GM19240 (cell line): ENCODE results near the gene EXOC2.
"Not testable (repeated sequence)": the region's sequence is repeated elsewhere in the genome, so short reads cannot be mapped to it uniquely, and the experiment has no call there.

Experiments
- DNase-seq: peaks from one replicate; pipeline ENCODE4 v3.0.0; 2011; ENCODE audit warnings: low spot score; ENCODE audit not compliant: insufficient read length

Gene EXOC2

GRCh38 chr6:593139-593906 lies 99.6 kb downstream of the EXOC2 start:
- DNase-seq, result peak; percentile 20

- DNase-seq, result no peak
Observed at GRCh38 chr6:589090-589489, 103.8 kb downstream of the EXOC2 start.

GRCh38 chr6:586553-586952 lies 106.4 kb downstream of the EXOC2 start:
- no peak for DNase-seq

DNA sequence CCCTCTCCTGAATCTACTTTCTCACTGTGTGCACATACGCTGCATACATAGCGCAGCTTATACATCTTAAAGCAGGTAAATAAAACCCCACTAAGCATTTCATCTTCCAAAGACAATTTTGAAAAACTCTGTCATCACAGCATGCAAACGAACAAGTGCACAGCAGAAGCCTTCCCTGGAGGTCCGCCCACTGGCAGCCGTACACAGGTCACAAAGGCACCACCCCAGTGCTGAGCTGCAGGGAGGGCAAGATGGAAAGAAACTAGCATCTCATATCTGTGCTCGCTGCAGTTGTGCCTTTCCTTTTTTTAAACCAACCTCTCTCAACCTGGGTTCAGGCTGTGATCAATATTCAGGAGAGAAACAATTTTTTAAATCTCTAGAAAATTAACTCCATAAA lies 109.3 kb downstream of the EXOC2 start:
- DNase-seq, result no peak

GRCh38 chr6:583116-583515 lies 109.8 kb downstream of the EXOC2 start:
- no peak for DNase-seq

- no peak for DNase-seq
Observed at GRCh38 chr6:582370-582769, 110.6 kb downstream of the EXOC2 start.

DNA sequence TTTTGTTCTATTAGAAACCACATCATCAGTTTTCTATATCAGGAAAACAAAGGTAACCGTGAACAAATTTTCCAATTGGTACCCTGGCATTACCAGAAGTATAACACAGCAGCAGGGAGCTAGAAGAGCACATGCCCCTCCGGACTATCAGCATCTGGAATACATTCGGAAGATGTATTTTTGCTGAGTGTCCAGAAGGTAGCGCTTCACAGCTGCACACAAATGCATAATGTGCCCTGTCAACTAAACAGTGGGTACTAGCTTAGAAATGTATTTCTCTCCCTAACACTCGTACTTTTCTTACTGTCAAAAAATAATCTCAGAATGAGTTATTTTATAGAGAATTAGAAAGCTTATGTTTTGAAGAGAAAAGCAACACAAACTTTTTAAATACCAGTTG lies 113.6 kb downstream of the EXOC2 start:
- DNase-seq, result no peak

DNA sequence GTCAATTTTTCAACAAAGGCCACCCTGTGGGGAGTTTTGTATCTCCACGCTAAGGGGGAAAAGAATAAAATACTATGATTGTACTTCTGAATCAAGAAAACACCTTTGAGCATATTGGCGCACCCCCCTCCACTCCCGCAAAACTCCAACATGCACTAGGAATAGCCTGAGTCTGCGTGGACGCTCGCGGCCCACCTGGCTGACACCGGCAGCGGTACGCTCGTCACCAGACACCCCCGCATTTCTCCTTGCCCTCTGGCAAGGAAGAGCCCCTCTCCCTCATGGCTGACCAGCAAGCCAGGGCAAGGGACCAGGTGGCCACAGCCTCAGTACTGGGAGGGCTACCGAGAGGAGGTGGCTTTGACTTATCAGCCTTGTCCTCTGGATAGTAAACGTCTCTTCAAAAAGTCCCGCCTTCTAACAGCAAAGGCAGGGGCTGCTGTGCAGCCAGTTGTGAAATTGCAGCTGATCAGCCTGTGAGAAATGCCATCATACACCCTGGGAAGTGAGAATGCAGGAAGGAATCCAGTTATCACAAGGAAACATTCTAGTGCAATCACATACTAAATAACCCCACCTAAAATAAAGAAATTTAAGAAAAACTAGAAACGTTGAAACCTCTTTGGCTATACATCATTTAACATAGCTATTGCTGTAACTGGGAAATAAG lies 120.2 kb downstream of the EXOC2 start:
- DNase-seq, result no peak

GRCh38 chr6:571892-572291 lies 121.0 kb downstream of the EXOC2 start:
- no peak for DNase-seq

- DNase-seq, result no peak
Observed at GRCh38 chr6:570825-571224, 122.1 kb downstream of the EXOC2 start.

DNA sequence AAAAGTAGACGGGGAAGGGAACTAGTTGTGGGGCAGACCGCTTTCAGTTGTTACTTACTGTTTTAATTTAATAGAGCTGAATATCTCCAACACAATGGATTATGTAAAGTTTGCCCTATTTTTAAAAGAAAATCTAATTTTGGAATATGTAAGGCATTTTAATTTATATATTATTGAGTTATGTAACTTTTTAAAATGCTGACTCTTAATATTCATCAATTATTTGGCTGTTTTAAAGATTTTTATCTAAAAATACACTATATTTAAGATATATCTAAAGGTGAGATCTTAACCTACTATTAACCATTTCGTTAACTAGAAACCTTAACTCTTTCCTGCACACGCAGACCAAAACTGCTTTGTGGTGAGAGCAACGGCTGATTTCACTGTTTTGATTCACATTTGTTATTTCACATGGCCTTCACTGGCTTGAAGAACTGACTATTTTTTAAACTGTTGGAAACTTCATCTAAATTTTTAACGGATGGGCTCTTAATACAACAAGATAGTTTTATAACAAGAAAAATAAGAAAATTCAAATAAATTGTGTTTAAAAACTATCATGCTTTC lies 123.9 kb downstream of the EXOC2 start:
- no peak for DNase-seq

DNA sequence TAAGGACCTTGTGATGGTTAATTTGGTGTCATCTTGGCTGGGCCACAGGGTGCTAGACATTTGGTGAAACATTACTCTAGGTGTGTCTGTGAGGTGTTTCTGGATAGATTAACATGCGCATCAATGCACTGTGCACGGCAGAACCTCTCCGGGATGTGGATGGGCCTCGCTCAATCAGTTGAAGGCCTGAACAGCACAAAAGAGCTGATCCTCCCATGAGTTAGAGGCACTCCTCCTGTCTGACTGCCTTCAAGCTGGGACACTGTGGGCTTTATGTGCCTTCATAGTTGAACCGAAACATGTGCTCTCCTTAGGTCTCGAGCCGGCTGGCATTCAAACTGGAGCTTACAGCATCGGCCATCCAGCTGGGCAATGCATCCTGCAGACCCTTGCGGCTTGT lies 124.9 kb downstream of the EXOC2 start:
- DNase-seq, result no peak

GRCh38 chr6:563863-564262 lies 129.1 kb downstream of the EXOC2 start:
- DNase-seq, result no peak

DNA sequence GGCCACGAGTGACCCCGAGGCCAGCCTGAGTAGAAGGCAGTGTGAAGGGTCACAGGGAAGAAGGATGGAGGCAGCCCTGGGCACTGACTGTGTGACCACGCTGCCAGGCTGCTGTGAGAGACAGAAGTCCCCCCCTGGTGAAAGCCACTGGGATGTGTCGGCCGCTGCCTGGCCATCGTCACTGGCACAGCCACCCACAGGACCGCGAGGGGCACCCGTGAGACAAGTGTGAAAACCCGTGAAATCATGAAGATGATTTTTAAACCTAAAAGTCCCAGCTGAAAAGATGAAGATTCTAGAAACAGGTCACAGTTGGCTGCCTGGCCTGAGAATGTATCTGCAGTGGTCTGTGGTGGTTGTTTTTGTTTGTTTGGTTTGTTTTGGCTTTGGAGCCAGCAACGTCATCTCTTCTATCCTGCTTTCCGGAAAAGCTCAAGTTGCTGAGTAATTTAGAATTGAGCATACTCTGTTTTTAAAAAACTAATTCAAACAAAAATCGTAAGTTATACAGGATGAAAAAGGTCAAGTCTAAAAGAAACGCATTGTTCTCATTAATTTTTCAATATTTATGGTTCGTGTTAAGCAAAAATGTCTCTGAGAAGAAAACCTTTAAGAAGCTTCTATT lies 130.8 kb downstream of the EXOC2 start:
- DNase-seq, result no peak

DNA sequence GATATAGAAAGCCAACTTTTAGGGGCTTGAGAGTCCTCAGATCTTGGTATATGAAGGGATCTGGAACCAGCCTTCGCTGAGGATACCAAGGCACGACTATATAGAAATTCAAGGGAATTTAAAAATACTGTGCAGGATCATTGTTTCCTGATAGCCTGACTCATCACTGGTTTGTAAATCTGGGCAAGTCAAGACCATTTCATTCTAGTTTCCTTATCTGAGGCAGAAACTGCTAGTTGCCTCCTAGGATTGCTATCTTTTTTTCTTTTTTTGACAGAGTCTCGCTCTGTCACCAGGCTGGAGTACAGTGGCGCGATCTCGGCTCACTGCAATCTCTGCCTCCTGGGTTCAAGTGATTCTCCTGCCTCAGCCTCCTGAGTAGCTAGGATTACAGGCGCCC lies 131.6 kb downstream of the EXOC2 start:
- not testable (repeated sequence) for DNase-seq

- DNase-seq, result no peak
Observed at GRCh38 chr6:558959-559358, 134.0 kb downstream of the EXOC2 start.

- no peak for DNase-seq
Observed at GRCh38 chr6:558089-558488, 134.8 kb downstream of the EXOC2 start.

DNA sequence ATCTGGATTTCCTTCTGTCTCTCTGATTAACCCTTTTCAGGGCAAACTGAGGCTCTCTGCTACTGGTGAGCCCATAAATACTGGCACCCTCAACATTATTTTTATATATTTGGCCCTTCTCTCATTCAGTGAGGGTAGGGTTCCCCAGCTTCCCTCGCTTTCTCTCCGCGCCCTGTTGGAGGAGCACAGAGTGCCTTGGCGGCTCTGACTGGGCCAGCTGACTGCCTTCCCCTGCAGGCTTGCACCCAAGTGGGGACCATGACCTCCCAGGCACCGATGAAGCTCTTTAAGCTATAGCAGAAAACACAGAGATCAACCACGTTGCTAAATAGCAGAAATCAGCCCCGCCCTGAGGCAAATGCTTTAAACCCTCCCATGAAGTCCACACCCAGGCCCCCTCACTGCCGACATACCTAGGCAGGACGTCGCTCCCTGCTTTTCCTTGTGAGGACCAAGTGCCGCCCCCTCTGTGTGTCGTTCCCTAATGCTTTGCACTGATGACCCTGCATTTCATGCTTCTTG lies 141.0 kb downstream of the EXOC2 start:
- no peak for DNase-seq

DNA sequence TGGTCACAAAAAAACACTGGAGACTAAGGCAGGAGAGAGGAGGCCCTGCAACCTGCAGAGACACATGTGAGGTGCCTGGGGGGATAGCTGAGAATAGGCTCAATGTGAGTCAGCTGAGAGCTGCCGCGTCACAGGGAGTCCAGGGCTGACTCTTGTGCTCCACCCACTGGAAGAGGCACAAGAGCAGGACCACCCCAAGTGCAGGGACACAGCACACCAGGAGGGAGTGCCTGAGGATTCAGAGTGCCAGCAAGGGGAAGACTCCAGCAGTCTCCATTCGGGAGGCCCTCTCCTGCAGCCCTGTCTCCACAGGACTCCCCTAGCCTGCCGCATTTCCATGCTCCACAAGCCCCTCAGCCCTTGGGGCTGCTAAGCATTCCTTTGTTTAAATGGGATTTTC lies 141.5 kb downstream of the EXOC2 start:
- DNase-seq, result no peak

DNA sequence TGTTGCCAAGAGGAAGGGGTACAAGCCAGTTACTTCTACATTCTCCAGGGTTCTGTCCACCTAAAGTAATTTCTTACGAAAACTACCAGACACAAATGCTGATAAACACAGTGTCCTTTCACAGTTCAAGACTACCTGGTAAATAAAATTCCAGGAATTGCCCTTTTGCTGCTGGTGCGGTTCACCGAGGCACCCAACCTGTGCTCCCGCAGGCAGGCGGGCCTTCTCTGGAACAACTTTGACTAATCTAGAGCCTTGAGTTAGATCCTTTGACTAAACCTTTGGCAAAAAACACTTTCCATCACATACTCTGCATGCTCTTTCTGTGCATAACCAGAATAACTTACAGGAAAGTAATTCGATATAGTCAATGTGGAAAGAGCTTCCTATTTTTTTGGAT lies 143.0 kb downstream of the EXOC2 start:
- DNase-seq, result no peak

GRCh38 chr6:548517-548916 lies 144.4 kb downstream of the EXOC2 start:
- DNase-seq, result no peak

- no peak for DNase-seq
Observed at GRCh38 chr6:548091-548490, 144.8 kb downstream of the EXOC2 start.
